Head of caudate nucleus (tissue), 42 donors: ENCODE measurements around the gene CLSTN2.
A peak's percentile ranks its signal among the peaks of the same experiment; 100 is the strongest.

Experiments
- DNase-seq, 42 donors: peaks; one replicate each; pipeline versions ENCODE4 v3.0.0 to v3.0.0-alpha.2; 2020 to 2021; ENCODE audit warnings: mixed read lengths in 7 of 42
- intact Hi-C: fragments of 100-400 bp; cut with DNase I; formaldehyde crosslinking; loops from one replicate; pipeline ENCODE4 v1.15.0; 2022

CLSTN2 gene

DNA sequence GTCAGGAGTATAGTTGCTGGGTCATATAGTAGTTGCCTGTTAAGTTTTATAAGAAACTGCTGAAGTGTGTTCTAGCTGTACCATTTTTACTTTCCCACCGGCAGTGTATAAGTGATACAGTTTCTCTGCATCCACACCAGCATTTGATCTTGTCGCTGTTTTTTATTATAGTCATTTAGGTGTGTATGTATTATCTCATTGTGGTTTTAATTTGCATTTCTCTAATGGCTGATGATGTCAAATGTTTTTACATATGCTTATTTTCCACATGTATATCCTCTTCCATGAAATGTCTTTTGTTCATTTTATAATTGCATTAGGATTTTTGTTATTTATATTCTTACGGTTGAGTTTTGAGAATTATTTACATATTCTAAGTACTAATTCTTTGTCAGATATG is 254.3 kb downstream of the CLSTN2 start:
- intact Hi-C loops: no loop called here
- no peak for DNase-seq

DNA sequence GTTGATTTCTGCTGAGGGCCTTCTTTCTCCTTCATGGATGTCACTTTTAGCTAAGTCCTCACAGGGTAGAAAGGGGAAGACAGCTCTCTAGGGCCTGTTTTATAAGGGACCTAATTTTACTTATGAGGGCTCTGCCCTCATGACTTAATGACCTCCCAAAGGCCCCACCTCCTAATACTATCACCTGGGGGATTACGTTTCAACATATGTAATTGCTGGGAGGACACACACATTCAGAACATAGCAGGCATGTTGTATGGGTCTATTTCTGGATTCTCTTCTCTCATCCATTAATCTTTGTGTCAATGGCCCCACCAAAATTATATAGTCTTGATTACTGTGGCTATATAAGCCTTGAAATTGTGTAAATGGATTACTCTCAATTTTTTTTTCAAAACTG is 255.0 kb downstream of the CLSTN2 start:
- intact Hi-C loops: no loop called here
- DNase-seq: no peak

DNA sequence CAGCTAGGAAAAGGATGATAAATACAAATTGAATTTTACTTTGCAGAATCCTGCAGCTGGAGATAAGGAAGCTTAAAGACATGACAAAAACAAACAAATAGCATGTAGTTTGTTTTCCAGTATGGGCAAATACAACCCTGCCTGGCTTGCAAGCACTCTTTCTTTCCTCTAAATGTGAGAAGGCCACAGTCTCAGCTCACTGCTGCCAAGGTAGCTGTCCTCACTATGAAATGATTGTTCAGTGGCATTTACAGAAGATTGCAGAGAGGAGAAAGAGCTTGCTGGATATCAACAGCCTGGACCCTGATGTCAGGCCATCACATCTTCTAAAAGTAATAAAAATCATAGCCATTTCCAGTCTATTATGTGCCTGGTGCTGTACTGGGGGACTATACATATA is 262.0 kb downstream of the CLSTN2 start:
- intact Hi-C loops: no loop called here

DNA sequence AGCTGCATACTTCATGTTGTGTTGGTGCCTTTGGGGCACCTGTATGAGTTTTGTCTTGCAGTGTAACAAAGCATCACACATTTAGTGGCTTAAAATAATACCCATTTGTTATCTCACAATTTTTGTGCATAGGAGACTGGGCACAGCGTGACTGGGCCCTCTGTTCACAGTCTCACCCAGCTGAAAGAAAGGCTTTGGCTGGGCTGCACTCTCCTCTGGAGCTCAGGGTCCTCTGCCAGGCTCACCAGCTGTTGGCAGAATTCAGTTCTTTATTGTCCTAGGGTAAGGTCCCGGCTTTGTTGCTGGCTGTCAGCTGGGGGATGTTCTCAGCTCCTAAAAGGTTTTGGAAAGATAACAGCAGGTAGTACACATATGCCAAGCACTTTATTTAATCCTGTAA is 263.3 kb downstream of the CLSTN2 start:
- intact Hi-C loops: no loop called here
- peak; percentile 45 to 91 (median 79) for DNase-seq

More for the DNA sequence above, 262.0 kb downstream of the CLSTN2 start:
- DNase-seq: no peak

DNA sequence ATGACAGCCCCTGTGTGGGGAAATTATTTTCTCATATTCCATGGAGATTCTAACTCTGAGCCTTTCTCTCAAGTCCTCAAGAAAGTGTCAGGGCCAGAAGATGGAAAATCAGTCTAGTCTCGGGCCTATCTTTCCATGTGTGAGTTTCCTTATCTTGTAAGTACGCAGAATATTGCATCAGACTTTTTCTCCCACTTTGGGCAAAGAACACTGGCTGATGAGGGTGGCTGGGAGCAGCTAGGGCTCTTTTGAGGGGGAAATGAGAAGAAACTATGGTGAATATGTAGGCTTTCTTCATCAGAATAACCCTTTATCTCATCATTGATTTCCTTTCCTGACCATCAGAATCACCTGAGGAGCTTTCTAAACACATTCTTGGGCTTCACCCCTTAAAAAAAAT is 264.0 kb downstream of the CLSTN2 start:
- intact Hi-C loops: no loop called here
- DNase-seq: no peak

DNA sequence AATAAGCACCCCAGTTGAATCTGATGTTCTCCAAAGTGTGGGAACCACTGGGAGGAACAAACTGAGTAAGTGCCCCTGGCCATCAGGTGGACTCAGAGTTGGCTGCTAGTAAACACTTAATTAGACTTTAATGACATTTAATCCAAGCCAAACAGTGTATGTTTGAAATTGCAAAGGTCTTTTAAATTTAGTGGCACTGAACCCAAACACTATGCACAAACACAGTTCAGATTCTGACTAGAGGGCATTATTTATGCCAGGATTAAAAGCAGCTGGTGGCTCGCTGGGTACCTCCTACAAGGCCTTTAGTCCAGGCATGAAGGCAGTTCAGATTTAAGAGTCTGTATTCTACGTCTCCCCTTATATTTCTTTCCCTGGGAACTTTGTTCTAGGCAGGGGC is 264.8 kb downstream of the CLSTN2 start:
- intact Hi-C loops: no loop called here

DNA sequence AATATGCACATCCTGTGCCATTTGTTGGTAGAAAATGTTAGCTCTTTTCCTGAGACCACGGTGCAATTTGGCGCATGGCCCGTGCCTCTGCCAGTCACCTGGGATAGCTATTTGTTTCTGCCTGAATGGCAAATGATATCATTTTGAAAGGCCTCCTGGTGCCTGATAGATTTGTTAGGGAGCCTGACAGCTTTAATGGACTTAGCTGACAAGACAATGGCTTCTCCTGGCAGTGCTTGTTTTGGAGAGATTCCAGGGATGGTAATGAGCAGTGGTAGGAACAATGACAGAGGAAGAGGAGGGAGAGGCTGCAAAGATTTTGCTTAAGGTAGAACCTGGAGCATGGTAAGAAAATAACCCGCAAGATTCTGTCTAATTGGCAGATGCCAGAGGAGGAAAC is 268.5 kb downstream of the CLSTN2 start:
- DNase-seq: no peak
- intact Hi-C loops: no loop called here

More for the DNA sequence above, 264.8 kb downstream of the CLSTN2 start:
- DNase-seq: no peak

DNA sequence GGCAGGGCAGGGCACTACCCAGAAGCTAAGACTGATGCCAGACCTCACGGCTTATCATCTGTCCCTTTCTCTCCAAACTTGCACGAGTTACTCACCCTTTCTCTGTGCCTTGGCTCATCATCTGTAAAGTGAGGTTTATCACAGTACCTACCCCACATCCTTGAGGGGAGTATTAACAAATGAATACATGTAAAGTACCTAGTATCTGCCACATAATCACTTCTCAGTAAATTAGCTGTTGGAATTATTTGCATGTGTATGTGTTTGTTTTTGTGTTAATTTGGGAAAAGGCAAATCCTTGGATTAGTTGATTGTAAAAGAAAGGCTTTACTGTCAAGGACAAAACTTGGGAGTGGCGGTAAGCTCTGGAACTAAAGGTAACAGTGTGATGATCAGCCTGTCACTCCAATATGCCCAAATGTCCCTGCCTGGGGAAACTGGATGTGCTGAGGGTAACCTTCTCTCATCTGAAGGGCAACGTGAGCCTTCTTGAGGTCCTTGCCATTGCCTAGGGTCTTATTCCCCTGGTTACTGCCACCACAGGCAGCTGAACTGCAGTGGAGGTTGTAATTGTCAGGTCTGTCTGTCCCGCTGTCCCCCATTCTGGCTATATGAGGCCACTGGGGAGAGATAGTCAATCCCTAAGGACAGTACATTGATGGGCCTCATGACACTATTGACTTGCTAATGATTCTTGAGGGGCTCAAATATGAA is 269.4 kb downstream of the CLSTN2 start:
- intact Hi-C loops: no loop called here
- no peak for DNase-seq

DNA sequence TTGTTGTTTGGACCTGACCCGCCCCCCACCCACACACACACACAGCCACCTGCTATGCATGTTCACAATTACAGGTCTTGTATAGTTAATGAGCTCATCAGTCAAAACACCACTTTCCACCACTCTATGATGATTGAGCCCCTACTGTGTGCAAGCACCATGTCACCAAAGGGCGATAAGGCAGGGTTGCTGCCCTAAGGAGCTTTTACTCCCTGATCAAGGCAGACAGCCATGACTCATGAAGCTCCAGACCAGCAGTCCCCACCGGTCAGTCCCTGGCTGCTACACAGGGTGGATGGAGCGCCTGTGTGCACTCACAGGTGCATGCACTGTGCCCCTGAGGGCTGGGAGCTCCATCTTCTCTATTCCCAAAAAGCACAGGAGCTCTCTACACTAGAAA is 270.6 kb downstream of the CLSTN2 start:
- intact Hi-C loops: no loop called here

DNA sequence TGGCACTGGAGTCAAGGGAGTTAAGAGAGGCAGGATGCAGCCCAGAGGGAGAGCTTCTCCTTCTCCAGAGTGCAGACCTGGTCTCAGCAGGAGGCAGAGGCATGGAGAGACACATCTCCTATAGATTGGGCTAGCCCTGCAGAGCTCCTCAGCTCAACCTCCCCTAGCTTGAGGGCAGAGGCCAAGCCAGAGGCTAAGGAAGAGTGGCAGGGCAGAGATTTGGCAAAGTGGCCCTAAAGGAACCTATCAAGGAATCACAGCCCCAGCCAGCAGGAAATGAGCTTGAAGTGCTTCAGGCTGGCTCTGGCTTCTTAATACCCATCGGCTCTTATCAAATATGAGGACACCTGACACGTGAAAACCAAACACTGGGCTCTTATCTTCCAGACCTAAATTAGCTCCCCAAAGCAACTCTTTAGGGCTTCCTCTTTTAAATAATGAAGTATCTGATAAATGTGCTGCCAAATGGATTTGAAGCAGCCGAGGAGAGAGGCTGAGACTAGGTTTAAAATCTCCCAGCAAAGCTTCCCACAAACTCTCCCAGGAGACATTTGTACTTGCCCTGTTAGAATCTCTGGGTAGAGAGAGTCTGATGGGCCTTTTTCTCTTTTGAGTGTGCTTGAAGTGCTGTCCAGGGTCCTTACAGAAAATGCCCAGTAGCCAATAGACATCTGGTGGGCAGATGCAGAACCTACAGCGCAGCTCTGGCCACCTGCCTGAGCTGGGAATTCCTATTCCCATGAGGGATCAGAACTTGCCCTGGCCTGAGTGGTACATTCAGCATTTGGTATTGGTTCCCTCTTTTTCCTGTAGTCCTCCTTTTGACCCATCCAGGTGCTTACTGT is 271.4 kb downstream of the CLSTN2 start:
- DNase-seq: no peak
- intact Hi-C loops: no loop called here

More for the DNA sequence above, 270.6 kb downstream of the CLSTN2 start:
- no peak for DNase-seq

DNA sequence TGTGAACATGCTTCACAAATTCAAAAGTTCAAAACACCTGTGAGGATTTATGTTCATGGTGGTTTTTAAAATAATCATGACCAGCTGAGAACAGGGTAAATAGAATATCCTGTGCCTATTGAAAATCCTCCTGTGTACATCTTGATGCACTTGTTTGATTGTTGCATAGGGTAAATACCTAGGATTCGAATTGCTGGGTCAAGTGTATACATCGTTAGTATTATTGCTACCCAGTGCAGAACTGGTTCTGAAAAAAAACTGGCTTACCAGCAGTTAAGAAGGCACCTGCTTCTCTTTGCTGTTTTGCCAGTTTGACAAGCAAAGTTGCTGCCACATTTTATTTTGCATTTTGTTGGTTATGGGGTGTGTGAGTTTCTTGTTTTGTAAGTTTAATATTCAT is 272.6 kb downstream of the CLSTN2 start:
- intact Hi-C loops: no loop called here
- no peak for DNase-seq

DNA sequence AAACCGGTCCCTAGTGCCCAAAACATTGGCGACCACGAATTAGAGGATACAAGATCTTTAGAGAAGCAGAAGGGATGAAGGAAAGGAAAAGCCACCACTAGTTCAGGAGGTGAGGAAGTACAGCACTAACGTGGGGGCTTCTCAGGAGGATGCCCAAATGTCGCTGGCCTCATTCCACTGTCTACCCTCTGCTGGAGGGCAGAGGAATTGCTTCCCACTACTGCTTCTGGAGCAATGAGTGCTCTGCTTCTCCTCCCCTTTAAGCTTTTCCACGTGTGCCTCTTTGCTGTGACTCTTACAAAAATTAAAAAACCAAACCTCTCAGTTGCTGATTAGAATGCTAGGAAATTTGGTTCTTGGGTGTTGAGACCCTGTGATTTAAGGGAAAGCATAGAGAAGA is 281.3 kb downstream of the CLSTN2 start:
- intact Hi-C loops: no loop called here
- no peak for DNase-seq

DNA sequence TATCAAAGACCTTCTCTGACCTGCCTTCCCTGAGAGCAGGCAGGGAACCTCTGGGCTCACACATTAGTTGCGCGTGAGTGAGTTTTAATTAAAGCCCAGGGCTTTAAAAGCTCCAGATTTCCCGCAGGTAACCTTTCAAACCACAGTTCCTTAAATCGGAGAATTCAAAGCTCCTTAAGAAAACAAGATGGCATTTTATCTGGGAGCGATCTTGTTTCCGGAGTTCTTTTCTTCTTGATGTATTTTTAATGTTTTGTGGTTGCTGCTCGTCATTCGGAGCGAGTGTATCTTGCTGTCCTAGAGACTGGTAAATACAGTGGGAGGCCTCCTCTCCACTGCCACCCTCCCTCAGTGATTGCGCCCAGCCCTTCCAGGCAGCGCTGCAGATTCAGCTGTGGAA is 284.3 kb downstream of the CLSTN2 start:
- no peak for DNase-seq

DNA sequence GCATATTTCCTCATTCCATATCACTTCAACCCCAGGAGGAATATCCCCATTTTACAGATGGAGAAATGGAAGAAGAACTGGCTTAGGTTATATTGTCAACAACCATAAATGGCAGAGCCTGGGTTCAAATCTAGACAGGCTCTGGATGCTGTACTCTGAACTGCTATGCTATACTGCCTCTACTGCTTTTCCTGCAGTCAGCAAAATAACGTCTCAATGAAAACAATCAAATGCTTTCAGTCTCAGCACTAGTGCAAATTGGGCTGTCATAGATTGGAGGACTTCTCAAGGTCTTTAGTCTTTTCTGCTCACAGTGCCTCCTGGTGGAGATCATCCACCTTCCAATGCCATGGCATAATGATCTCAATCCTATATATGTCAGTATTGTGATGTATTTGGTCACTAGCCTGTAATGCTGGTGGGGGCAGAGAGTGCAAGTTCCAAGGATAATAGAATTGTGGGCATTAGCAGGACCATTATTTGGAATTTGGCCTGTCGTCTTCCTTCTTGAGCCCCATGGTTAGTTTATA is 285.0 kb downstream of the CLSTN2 start:
- DNase-seq: peak in 2 of 42 donors; percentile 19 to 52
- intact Hi-C loops: no loop called here

More for the DNA sequence above, 284.3 kb downstream of the CLSTN2 start:
- intact Hi-C loops: no loop called here

DNA sequence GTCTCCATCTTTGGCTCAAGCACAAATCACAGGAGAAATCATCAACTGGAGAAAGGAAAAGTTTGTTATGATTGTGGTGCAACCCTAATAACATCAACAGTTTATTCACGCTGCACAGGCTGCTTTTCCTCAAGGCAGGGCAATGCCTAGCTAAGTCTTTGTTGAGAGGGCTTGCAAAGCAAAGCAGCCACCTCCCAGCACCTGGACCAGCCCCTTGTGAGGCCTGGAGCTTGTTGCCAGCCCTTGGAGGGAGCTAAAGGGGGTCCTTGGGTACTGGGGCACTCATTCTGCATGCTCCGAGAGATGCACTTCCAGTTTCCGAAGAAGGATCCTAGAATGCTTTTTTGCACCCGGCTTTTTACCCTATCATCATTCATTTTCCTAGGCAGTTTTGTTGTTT is 288.2 kb downstream of the CLSTN2 start:
- DNase-seq: no peak
- intact Hi-C loops: no loop called here

DNA sequence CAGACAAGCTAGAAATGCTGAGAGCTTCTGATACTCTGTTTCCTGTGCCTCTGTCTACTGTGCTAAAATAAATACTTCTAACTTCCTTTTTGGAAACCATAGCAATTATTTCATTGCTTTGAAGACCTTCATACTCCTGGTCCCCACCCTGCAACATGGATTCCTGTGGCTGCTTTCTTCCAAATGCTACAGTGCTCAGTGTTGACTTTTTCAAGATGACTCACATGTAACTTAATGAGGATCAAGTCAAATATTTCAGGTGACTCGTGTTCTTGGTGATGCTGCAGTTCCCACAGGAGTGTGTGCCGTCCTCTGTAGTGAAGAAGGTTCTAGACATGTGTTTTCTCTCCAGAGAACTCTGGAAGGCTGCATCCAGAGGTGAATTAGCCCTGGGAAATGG is 288.6 kb downstream of the CLSTN2 start:
- DNase-seq: no peak
- intact Hi-C loops: no loop called here

DNA sequence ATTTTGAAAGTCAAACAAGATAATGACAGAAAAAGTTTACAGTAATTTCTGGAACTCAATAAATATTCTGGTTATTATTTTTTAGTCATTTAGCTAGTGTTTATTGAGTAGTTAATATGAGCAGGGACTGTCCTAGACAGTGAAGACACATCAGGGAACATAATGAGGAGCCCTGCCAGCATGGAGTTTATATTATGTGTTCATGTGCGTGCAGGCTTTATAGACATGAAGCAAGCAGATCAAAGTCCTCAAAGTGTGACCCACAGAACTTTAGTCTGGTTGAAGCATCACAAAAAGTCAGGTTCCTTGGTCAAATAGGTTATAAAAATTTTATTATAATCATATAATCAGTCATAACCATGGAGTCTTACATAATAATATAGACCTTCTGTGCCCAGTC is 289.3 kb downstream of the CLSTN2 start:
- intact Hi-C loops: no loop called here

DNA sequence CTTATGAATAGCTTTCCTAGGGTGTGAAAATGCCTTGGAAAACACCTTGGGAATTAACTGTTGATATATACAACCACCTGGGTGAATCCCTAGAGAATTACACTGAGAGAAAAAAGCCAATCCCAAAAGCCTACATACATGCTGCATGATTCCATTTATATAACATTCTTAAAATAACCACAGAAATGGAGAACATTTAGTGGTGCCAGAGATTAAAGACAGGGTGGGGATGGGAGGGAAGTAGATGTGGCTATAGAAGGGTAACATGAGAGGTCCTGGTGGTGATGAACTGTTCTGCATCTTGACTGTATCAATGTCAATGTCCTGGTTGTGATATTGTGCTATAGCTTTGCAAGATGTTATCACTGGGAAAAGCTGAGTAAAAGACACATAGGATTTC is 291.0 kb downstream of the CLSTN2 start:
- DNase-seq: no peak
- intact Hi-C loops: no loop called here

More for the DNA sequence above, 289.3 kb downstream of the CLSTN2 start:
- no peak for DNase-seq

DNA sequence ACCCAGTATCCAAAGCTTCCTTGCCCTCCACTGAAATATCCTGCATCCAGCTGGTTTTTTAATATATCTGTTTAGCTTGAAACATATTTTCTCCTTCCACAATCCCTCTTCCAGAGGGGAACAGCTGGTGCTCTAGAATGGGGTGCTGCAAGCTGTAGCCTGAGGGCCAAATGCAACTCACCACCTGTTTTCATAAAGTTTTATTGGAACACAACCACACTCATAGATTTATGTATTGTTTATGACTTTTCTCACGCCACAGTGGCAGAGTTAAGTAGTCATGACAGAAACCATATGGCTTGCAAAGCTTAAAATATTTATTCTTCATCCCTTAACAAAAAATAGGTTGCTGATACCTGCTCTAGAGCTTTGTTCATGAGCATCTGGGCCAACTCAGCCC is 298.7 kb downstream of the CLSTN2 start:
- no peak for DNase-seq
- intact Hi-C loops: no loop called here

DNA sequence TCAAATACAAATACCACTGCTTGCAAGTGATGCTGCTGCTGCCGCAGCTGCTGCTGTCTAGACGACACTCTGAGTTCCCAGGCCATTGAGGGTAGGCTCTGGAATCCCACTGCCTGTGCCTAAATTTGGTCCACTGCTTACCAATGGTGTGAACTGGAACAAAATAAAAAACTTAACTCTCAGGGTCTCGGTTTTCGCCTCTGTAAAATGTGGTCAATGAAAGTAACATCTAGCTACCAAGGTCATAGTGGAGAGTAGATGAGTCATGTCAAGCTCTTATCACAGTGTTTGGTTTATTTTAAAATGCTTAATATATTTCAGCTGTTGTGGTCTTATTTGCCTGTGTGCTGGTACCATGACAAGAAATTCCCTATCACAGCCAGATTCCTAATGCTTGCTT is 299.3 kb downstream of the CLSTN2 start:
- intact Hi-C loops: no loop called here
- DNase-seq: no peak
